ENCODE results near the gene PLEKHH2.
A peak's percentile ranks its signal among the peaks of the same experiment; 100 is the strongest.

PLEKHH2 gene

GRCh38 chr2:43762286-43762685, 125.2 kb downstream of the PLEKHH2 start:
- DNase-seq (ENCODE audit: low read depth in 2 of 2) = no peak

- DNase-seq (ENCODE audit: low read depth in 2 of 2) = no peak
Measured at GRCh38 chr2:43763091-43763490, 126.0 kb downstream of the PLEKHH2 start.

DNA sequence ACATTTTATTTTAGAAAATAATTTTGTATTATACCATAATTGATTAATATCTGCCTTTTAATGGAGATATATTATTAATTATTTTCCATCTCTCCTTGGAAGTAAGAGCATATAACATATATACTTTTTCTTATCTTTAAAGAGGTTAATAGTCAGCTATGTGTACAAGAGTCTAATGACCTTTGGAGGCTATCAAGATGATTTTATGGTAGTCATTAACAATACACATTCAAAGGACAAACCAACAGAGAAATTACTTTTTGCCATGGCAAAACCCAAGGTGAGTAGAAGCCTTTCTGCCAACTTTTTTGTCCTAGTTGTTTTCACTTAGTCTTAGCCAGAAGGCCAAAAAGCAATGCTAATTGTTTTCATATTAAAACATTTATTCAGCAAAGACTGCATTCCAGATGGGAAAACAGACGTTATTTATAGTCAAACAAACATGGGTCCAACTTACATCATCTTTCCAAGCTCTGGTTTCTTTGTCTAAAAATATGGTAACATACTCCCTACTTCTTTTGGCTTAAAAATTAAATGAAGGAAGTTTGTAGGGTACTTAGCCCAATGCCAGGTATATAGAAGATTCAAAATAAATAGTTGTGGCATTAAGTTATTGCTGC, 127.1 kb downstream of the PLEKHH2 start:
- no peak for DNase-seq (ENCODE audit: low read depth in 2 of 2)

DNA sequence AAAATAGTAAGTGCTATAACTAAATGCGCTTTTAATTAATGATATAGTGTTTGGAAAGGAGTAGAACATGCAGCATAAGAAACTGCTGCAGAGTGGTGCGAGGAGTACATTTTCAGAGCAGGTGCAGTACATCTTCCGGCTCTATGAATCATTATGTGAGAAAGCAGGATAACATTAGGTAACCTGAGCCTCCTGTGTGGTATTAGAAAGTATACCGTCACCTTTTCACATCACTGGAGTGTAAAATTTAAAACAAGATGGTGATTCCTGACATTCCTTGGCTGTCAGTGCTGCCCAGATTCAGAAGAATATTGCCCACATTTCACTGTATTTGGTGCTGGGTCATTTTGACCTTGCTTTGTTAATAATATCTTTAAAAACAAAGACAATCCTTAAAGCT, 128.9 kb downstream of the PLEKHH2 start:
- DNase-seq (ENCODE audit: low read depth in 2 of 2) = no peak

GRCh38 chr2:43773876-43774613, 137.0 kb downstream of the PLEKHH2 start, which contains the start of gene DYNC2LI1:
Gene DYNC2LI1, plus strand, starts transcription at chr2:43774039. Its CDS starts 100 bp downstream, at chr2:43774139.
- DNase-seq (ENCODE audit: low read depth in 2 of 2) = peak; percentile 52 to 60

DNA sequence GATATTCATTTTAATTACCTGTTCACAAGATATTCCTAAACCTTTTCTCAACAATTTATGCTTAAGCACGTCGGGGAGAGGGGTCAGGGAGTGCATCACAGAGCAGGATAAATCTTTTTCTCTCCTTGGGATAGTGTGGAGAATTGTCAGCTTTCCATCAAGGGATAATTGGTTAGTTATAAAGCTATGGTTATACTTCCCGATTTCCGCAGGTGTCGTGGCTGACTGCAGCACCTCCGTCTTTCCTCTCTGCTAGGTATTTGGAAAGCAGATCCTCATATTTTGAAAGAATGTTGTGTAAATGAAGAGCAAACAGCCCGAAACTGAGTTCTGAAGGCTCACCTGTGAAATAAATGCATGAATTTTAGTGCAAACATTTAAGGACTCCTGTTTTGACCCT, 137.6 kb downstream of the PLEKHH2 start:
- no peak for DNase-seq (ENCODE audit: low read depth in 2 of 2)

- DNase-seq (ENCODE audit: low read depth in 2 of 2) = no peak
Measured at GRCh38 chr2:43776324-43776723, 139.3 kb downstream of the PLEKHH2 start.

DNA sequence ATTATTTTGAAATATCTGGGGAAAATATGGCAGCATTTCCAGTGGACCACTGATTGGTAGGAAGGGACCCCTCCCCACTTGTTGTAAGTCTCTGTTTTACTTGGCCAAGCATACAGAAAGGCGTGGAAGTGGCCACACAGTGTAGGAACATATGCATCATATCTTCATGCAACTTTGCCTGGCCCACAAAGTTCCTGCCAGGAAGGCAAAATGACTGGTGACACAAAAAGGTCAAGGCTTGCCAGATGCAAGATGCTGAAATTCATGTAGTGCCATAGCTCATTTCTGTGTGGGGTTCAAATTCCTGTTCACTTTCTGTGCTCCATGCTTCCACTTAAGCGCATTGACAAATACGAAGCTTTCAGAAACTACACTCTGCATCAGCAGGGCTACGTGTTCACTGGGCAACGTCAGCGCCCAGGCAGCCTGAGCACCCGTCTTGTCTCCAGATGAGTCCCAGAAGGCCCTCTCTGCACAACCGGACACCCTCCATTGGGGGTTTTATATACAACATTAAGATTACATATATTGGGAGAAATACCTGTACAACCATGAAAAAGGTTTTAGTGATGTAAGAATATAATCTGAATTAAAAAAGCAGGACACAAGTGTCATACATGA, 140.4 kb downstream of the PLEKHH2 start:
- no peak for DNase-seq (ENCODE audit: low read depth in 2 of 2)

GRCh38 chr2:43778233-43778632, 141.2 kb downstream of the PLEKHH2 start:
- no peak for DNase-seq (ENCODE audit: low read depth in 2 of 2)

GRCh38 chr2:43787895-43788294, 150.8 kb downstream of the PLEKHH2 start:
- DNase-seq (ENCODE audit: low read depth in 2 of 2) = no peak

DNA sequence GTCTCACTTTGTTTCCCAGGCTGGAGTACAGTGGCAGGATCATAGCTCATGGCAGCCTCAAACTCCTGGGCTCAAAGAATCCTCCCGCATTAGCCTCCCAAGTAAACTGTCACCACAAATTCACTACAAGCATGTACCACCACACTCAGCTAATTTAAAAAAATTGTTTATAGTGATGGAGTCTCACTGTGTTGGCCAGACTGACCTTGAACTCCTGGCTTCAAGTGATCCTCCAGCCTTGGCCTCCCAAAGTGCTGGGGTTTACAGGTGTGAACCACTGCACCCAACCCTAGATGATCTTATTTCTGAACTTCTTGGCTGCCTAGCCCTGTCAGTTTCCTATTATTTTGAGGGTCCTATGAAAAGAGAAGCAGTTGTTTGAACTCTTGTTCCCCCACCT, 151.6 kb downstream of the PLEKHH2 start:
- no peak for DNase-seq (ENCODE audit: low read depth in 2 of 2)

- no peak for DNase-seq (ENCODE audit: low read depth in 2 of 2)
Measured at GRCh38 chr2:43790147-43790546, 153.1 kb downstream of the PLEKHH2 start.

- no peak for DNase-seq (ENCODE audit: low read depth in 2 of 2)
Measured at GRCh38 chr2:43791035-43791765, 154.1 kb downstream of the PLEKHH2 start.

GRCh38 chr2:43792653-43793052, 155.6 kb downstream of the PLEKHH2 start:
- DNase-seq (ENCODE audit: low read depth in 2 of 2) = no peak

DNA sequence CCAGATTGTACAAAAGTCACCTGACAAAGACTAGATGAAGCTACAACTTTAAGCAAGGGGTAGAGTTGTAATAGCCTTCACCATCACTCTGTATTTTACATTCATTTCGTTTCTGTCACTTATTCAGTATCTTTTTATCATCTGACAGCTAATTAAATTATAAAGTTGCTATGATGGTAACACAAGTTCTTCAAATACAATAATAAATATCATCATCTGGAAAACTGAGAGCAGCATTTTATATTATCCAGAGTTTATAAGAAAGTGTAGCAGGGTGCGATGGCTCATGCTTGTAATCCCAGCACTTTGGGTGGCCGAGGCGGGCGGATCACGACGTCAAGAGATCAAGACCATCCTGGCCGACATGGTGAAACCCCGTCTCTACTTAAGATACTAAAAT, 157.9 kb downstream of the PLEKHH2 start:
- DNase-seq (ENCODE audit: low read depth in 2 of 2) = no peak

DNA sequence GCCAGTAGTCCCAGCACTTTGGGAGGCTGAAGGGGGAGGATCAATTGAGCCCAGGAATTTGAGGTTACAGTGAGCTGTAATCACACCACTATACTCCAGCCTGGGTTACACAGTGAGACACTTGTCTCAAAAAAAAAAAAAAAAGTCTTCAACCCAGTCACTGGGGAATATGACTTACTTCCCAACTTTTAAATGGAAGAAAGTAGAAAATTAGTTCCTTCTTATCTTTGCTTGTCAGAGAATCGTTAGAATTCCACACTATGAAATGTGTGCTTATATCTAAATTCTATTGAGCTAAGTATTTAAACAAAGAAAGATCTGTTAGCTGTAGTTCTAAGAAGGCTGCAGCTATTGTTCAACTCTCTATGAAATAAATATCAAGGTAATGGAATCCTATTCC, 159.1 kb downstream of the PLEKHH2 start:
- DNase-seq (ENCODE audit: low read depth in 2 of 2) = no peak

DNA sequence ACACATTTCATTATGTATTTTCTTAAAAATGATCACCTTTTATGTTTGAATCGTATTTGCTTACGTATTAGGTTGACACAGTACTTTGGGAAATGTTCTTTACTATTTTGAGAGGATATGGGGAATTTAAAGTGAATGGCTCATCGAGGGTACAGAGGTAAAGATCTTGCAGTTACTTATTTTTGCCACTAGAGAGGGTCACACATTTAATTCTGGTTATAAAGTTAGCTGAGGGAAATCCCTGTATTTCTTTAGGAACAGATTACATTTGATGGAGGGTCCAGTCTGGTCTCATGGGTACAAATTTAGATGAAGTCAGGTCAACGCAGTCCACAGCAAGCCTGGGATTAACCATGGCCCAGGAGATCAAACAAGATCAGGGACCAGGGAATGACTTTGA, 161.2 kb downstream of the PLEKHH2 start:
- no peak for DNase-seq (ENCODE audit: low read depth in 2 of 2)

GRCh38 chr2:43800894-43801293, 163.8 kb downstream of the PLEKHH2 start:
- DNase-seq (ENCODE audit: low read depth in 2 of 2) = no peak

DNA sequence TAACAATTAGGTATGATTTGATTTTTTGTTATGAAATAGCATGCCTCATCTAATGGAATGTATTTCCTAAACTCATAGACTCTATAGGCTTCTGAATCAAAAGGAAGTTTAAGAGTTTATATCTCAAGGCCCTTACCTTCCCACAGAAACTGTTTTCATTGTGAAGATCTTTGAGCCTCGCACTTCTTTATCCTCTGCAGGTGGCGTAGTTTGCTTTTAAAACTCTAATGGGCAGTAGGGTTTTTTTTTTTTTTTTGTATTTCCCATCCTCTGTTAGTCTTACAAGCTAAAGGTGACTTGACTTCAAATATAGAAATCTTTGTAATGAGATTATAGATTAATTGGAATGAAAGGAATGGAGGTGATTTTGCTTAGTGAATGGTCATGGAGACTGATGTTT, 165.1 kb downstream of the PLEKHH2 start:
- no peak for DNase-seq (ENCODE audit: low read depth in 2 of 2)

- DNase-seq (ENCODE audit: low read depth in 2 of 2) = no peak
Measured at GRCh38 chr2:43803113-43803512, 166.1 kb downstream of the PLEKHH2 start.

- no peak for DNase-seq (ENCODE audit: low read depth in 2 of 2)
Measured at GRCh38 chr2:43806719-43807031, 169.6 kb downstream of the PLEKHH2 start.

GRCh38 chr2:43810452-43810851, 173.4 kb downstream of the PLEKHH2 start:
- no peak for DNase-seq (ENCODE audit: low read depth in 2 of 2)

- no peak for DNase-seq (ENCODE audit: low read depth in 2 of 2)
Measured at GRCh38 chr2:43810888-43811287, 173.8 kb downstream of the PLEKHH2 start.

Measured in stimulated activated CD8-positive, alpha-beta memory T cell treated with anti-CD3 and anti-CD28 coated beads, Interleukin-15, amount 100 ng/mL, for 4 hours (primary cell).